ENCODE results near the gene UNC93B1. TPM values are rescaled to one million over a fixed set of nuclear protein-coding genes. Genes with fewer than 3 reads are reported as not detected.

The UNC93B1 gene
- total RNA-seq, 2 donors from 2014 or later: 31.5 to 41.7 TPM

DNA sequence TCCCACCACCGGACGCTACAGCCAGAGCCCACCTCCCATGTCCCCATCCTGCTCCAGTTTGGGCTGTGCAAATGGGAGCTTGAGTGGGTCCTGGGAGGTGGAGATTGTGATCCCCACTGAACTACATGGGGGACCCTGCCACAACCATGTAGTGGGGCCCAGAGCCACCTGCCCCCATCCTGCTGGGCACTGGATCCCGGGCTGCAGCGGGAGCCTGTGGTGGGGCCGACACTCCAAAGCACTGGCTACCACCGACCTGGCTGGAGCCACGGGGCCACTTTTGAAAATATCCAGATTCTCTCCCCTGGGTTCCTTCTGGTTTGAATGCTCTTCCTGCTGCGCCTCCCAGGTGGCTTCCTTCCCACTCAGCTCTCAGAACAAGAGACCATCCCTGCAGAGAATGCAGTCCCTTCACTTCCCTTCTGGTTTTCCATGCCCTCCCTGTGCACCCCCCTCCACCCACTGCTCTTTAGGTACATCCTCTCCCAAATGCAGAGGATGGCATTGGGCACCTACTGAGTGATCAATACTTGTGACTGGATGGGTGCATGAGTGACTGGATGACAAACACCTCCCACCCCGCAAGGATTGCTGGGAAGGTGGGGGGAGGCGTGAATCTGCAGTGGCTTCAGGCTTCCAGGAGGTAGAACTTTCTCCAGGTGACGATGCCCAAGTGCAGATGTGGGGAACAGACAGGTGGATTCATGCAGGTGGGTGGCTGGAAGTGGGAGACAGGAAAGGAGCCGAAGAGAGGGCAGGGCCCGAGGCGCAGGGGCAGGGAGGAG, 846 bp upstream of the UNC93B1 start:
- Histone ChIP-seq H3K9me3 (no peaks in the 10 kb centered on the region), H3K27ac (no peak overlapping the region), H3K36me3 (no peaks in the 10 kb centered on the region), H3K27me3 (replicated peaks; ENCODE audit: insufficient read depth) (no peaks in the 10 kb centered on the region), H3K4me1 (replicated peaks) (no peaks in the 10 kb centered on the region), H3K4me3 (peak overlapping the region in 1 of 2 donors; percentile 64)
- TF ChIP-seq POLR2AphosphoS5 (IDR thresholded peaks at IDR 0.05) (no peak), POLR2A (IDR thresholded peaks at IDR 0.05) (no peak)
- TF ChIP-seq, protein P1, sequence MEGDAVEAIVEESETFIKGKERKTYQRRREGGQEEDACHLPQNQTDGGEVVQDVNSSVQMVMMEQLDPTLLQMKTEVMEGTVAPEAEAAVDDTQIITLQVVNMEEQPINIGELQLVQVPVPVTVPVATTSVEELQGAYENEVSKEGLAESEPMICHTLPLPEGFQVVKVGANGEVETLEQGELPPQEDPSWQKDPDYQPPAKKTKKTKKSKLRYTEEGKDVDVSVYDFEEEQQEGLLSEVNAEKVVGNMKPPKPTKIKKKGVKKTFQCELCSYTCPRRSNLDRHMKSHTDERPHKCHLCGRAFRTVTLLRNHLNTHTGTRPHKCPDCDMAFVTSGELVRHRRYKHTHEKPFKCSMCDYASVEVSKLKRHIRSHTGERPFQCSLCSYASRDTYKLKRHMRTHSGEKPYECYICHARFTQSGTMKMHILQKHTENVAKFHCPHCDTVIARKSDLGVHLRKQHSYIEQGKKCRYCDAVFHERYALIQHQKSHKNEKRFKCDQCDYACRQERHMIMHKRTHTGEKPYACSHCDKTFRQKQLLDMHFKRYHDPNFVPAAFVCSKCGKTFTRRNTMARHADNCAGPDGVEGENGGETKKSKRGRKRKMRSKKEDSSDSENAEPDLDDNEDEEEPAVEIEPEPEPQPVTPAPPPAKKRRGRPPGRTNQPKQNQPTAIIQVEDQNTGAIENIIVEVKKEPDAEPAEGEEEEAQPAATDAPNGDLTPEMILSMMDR (IDR thresholded peaks at IDR 0.05): no peak
- WGBS: 77% methylated on average over 14 of the region's 14 CpGs
- intact Hi-C loops (cut with DNase I): no loop called here
- no peak for DNase-seq (ENCODE audit: low spot score)

DNA sequence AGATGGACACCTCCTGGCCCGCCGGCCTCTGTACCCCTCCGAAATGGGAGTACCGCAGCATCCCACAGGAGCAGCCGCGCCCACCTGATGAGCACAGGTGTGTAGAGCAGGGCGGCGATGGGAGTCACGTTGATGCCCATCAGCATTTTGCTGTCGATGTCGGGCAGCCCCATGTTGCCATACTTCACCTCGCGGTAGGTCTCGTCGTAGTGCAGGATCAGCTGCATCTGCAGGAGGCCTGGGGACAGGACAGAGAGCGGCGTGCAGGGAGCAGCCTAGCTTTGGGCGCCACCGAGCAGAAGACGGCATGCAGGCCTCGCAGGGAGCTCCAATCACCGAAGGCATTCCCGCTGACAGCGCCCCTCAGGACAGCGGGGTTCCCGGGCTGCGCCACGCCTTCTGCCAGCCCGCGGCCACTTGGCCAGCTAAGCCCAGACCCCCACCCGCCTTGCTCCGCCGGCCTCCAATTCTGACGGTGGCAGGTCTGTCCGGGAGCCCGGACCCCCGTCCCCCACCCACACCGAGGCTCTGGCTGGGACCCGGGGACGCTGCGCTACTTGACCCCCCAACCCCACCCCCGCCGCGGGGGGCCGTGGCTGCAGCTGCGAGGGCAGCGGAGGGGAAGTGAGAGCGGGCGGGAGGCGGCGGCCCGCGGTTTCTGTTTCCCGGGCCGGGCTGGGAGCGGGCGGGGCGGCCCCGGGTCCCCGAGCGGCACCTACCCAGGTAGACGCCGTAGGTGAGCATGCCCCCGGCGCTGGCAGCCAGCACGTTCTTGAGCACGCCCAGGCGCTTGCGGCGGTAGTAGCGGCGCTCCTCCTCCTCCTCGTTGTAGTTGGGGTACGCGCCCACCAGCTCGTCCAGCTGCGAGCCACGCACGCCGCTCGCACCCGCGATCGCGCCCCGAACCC, 705 bp downstream of the UNC93B1 start:
- H3K4me1 ChIP-seq (replicated peaks): no peaks in the 10 kb centered on the region
- peak overlapping the region; percentile 63 to 66 for H3K27ac ChIP-seq
- DNase-seq (ENCODE audit: low spot score): no peak
- no peaks in the 10 kb centered on the region for H3K9me3 ChIP-seq
- TF ChIP-seq POLR2AphosphoS5 (IDR thresholded peaks at IDR 0.05) (no peak), POLR2A (IDR thresholded peaks at IDR 0.05) (no peak)
- TF ChIP-seq, protein P1 (IDR thresholded peaks at IDR 0.05): no peak
- H3K4me3 ChIP-seq: peak overlapping the region; percentile 64 to 83
- no peaks in the 10 kb centered on the region for H3K36me3 ChIP-seq
- 19% methylated on average over 54 of the region's 86 CpGs for WGBS
- H3K27me3 ChIP-seq (replicated peaks; ENCODE audit: insufficient read depth): no peaks in the 10 kb centered on the region
- intact Hi-C loops (cut with DNase I): no loop called here

DNA sequence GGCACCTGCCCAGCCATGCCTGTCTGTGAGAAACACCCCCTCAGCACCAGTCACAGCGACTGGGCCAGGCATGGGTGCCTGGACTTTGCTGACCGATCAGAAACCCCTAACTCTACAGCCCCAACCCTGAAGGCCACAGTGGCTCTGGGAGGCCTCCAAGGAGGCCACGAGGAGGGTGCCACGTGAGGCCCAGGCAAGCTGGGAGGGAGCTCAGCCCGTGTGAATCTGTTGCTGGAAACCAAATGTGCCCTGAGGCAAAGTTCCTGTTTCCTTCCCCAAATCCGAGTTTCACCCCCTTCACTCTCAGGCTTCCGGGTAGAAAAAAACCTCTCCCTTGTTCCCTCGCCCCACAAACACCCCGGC, 1.3 kb downstream of the UNC93B1 start:
- DNase-seq (ENCODE audit: low spot score): no peak
- Histone ChIP-seq H3K4me1 (replicated peaks) (no peaks in the 10 kb centered on the region), H3K36me3 (no peaks in the 10 kb centered on the region), H3K9me3 (no peaks in the 10 kb centered on the region), H3K27me3 (replicated peaks; ENCODE audit: insufficient read depth) (no peaks in the 10 kb centered on the region), H3K27ac (no peak overlapping the region), H3K4me3 (no peak overlapping the region)
- 65% methylated on average over 9 of the region's 9 CpGs for WGBS
- intact Hi-C loops (cut with DNase I): no loop called here
- TF ChIP-seq POLR2A (IDR thresholded peaks at IDR 0.05): no peak
- TF ChIP-seq, protein P1 (IDR thresholded peaks at IDR 0.05): no peak
- TF ChIP-seq POLR2AphosphoS5 (IDR thresholded peaks at IDR 0.05): no peak

DNA sequence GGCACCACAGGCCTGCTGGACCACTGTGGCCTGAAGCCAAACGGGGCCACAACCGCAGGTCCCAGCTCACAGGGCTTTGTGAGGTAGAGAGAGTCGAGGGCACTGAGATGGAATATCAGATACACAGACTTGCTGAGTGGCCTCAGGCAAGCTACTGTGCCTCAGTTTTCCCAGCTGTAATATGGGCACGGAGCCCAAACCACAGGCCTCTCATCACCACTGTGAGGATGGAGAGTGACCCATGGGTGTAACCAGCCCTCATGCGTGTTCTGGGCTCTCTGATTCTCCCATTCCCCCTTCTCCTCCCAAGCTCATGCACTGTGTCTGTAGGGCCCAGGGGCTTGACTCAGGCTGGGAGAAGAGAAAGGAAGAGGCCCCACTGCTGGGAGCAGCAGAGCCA, 4.2 kb downstream of the UNC93B1 start:
- 93% methylated on average over 5 of the region's 5 CpGs for WGBS
- Histone ChIP-seq H3K9me3 (no peaks in the 10 kb centered on the region), H3K27ac (no peak overlapping the region), H3K36me3 (no peaks in the 10 kb centered on the region), H3K4me3 (no peak overlapping the region), H3K4me1 (replicated peaks) (no peaks in the 10 kb centered on the region), H3K27me3 (replicated peaks; ENCODE audit: insufficient read depth) (no peaks in the 10 kb centered on the region)
- TF ChIP-seq, protein P1 (IDR thresholded peaks at IDR 0.05): no peak
- intact Hi-C loops (cut with DNase I): no loop called here
- DNase-seq (ENCODE audit: low spot score): no peak

Data from prostate gland (tissue), 2 donors.